Panc1 (cell line): ENCODE data around the gene TMEM163. TPM values are rescaled to one million over a fixed set of nuclear protein-coding genes. Genes with fewer than 3 reads are reported as not detected.

Experiments used
- ATAC-seq: fragments of 200-7000 bp; cut with Tn5 transposase; 2 replicates; pipeline ENCODE4 v1.9.1; 2020; ENCODE audit warnings: mild to moderate bottlenecking, moderate library complexity
- BruUV-seq: library from RNA; stranded (reverse); fragments of 400-500 nt; replicated peaks from 2 replicates; lab custom pipeline; 2021; lab: Mats Ljungman, UMichigan
- CTCF ChIA-PET: fragments of 300-600 bp; sonication (Branson Sonifier 250); formaldehyde crosslinking; loops from one replicate; lab custom pipeline; 2022; ENCODE audit warnings: antibody characterized with exemption; lab: Charles Lee
- POLR2A ChIA-PET: fragments of 300-600 bp; sonication (Branson Sonifier 250); formaldehyde crosslinking; loops from one replicate; lab custom pipeline; 2022; ENCODE audit warnings: antibody characterized with exemption; lab: Charles Lee
- DNase-seq: peaks from one replicate; pipeline ENCODE4 v3.0.0-alpha.2; 2010; ENCODE audit warnings: low read depth, low spot score
- H3K27ac ChIP-seq: 2 replicates; pipeline ENCODE4 v1.5.1; 2011; ENCODE audit warnings: mild to moderate bottlenecking, low read length, inconsistent platforms
- H3K27me3 ChIP-seq: fragments of 200-500 bp; sonication (Bioruptor generic); 2 replicates; pipeline ENCODE4 v1.6.0; 2014; ENCODE audit warnings: low read length, inconsistent platforms; ENCODE audit not compliant: control insufficient read depth, insufficient read depth
- H3K36me3 ChIP-seq: fragments of 200-500 bp; sonication (Bioruptor generic); 2 replicates; pipeline ENCODE4 v1.5.1; 2014; ENCODE audit warnings: inconsistent platforms, mild to moderate bottlenecking, low read length, moderate library complexity; ENCODE audit not compliant: control insufficient read depth, insufficient read depth
- H3K4me1 ChIP-seq: 2 replicates; pipeline ENCODE4 v1.5.1; 2011; ENCODE audit warnings: inconsistent platforms, mild to moderate bottlenecking, low read length, moderate library complexity; ENCODE audit not compliant: control insufficient read depth, insufficient read depth
- H3K4me3 ChIP-seq, 2 experiments: 2 replicates each; pipeline ENCODE4 v1.5.1; 2011 to 2012; ENCODE audit warnings: low read depth in 2 of 2, low read length in 2 of 2, mild to moderate bottlenecking in 2 of 2, inconsistent platforms in 1 of 2, moderate library complexity in 1 of 2
- H3K9me3 ChIP-seq: fragments of 200-500 bp; sonication (Bioruptor generic); 2 replicates; pipeline ENCODE4 v1.5.1; 2014; ENCODE audit warnings: low read depth, mild to moderate bottlenecking, inconsistent platforms, low read length, moderate library complexity; ENCODE audit not compliant: control insufficient read depth, insufficient read depth
- POLR2AphosphoS5 ChIP-seq: IDR thresholded peaks from 2 replicates; pipeline ENCODE4 v1.6.1; 2012; ENCODE audit warnings: mild to moderate bottlenecking, low read depth, low read length, moderate library complexity
- SIN3A ChIP-seq: IDR thresholded peaks from 2 replicates; pipeline ENCODE4 v1.6.1; 2012; ENCODE audit warnings: low read depth, mild to moderate bottlenecking, low read length, moderate library complexity, borderline replicate concordance; ENCODE audit not compliant: insufficient read depth
- TCF7L2 ChIP-seq: IDR thresholded peaks from 2 replicates; pipeline ENCODE4 v1.6.1; 2011; ENCODE audit warnings: mild to moderate bottlenecking, low read depth, low read length, inconsistent platforms
- in situ Hi-C: cut with HindIII; loops from 2 replicates; pipeline ENCODE4 v1.10.0; 2016; ENCODE audit warnings: low sequenced_read_pairs, low pct_unique_long_range_greater_than_20kb
- intact Hi-C: fragments of 100-400 bp; cut with micrococcal nuclease; formaldehyde crosslinking; loops from one replicate; pipeline ENCODE4 v1.10.0; 2022; ENCODE audit not compliant: unreplicated experiment
- total RNA-seq: library from RNA; stranded (reverse); gene quantifications from one replicate; pipeline ENCODE4 v1.2.1, GENCODE V29; 2021; ENCODE audit not compliant: unreplicated experiment
- TF ChIP-seq, protein P1 (sequence below), 2 experiments: IDR thresholded peaks; 2 replicates each; pipeline ENCODE4 v1.6.1; 2011 to 2012; ENCODE audit warnings: low read depth in 2 of 2, control low read depth in 1 of 2, low read length in 1 of 2, mild to moderate bottlenecking in 1 of 2, moderate library complexity in 1 of 2; ENCODE audit not compliant: insufficient read depth in 1 of 2
- TF ChIP-seq, protein P2 (sequence below): fragments of 450-650 bp; IDR thresholded peaks from 2 replicates; pipeline ENCODE4 v1.5.1; 2017; ENCODE audit warnings: mild to moderate bottlenecking

Gene TMEM163
- total RNA-seq, 1 experiment from 2014 or later = not detected

DNA sequence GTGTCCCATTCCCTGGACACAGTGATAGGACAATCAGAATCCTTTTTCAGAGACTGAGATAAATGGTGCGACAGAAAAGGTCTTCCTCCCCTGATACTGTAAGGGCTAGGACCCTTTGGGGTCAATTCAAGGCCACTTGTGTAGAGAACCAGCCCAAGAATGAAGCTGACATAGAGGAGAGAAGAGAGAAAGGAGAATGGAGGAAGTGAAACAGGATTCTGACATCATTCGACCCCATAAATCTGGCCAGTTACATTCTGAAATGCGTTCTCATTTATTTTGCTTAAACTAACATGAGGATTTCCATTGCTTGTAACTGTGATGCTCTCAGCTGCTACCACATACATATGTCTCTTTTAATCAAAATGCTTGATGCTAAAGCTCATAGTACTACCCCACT is 148.1 kb downstream of the TMEM163 start:
- Histone ChIP-seq H3K27me3 (peaks cover 5% of the 10 kb centered on the region; the same call in 1 of the 2 replicates), H3K4me1 (no peaks in the 10 kb centered on the region), H3K4me3 (no peak overlapping the region), H3K36me3 (no peaks in the 10 kb centered on the region), H3K27ac (no peak overlapping the region), H3K9me3 (no peaks in the 10 kb centered on the region)
- CTCF ChIA-PET = no interaction called here
- in situ Hi-C loops = no loop called here
- BruUV-seq = no TSS peak
- TF ChIP-seq, protein P1, sequence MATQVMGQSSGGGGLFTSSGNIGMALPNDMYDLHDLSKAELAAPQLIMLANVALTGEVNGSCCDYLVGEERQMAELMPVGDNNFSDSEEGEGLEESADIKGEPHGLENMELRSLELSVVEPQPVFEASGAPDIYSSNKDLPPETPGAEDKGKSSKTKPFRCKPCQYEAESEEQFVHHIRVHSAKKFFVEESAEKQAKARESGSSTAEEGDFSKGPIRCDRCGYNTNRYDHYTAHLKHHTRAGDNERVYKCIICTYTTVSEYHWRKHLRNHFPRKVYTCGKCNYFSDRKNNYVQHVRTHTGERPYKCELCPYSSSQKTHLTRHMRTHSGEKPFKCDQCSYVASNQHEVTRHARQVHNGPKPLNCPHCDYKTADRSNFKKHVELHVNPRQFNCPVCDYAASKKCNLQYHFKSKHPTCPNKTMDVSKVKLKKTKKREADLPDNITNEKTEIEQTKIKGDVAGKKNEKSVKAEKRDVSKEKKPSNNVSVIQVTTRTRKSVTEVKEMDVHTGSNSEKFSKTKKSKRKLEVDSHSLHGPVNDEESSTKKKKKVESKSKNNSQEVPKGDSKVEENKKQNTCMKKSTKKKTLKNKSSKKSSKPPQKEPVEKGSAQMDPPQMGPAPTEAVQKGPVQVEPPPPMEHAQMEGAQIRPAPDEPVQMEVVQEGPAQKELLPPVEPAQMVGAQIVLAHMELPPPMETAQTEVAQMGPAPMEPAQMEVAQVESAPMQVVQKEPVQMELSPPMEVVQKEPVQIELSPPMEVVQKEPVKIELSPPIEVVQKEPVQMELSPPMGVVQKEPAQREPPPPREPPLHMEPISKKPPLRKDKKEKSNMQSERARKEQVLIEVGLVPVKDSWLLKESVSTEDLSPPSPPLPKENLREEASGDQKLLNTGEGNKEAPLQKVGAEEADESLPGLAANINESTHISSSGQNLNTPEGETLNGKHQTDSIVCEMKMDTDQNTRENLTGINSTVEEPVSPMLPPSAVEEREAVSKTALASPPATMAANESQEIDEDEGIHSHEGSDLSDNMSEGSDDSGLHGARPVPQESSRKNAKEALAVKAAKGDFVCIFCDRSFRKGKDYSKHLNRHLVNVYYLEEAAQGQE (IDR thresholded peaks at IDR 0.05; ENCODE audit: insufficient read depth in 1 of 2, low read depth in 2 of 2, low read length in 1 of 2) = no peak
- no peak for TF ChIP-seq TCF7L2
- TF ChIP-seq, protein P2, sequence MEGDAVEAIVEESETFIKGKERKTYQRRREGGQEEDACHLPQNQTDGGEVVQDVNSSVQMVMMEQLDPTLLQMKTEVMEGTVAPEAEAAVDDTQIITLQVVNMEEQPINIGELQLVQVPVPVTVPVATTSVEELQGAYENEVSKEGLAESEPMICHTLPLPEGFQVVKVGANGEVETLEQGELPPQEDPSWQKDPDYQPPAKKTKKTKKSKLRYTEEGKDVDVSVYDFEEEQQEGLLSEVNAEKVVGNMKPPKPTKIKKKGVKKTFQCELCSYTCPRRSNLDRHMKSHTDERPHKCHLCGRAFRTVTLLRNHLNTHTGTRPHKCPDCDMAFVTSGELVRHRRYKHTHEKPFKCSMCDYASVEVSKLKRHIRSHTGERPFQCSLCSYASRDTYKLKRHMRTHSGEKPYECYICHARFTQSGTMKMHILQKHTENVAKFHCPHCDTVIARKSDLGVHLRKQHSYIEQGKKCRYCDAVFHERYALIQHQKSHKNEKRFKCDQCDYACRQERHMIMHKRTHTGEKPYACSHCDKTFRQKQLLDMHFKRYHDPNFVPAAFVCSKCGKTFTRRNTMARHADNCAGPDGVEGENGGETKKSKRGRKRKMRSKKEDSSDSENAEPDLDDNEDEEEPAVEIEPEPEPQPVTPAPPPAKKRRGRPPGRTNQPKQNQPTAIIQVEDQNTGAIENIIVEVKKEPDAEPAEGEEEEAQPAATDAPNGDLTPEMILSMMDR = no peak
- TF ChIP-seq POLR2AphosphoS5 = no peak
- TF ChIP-seq SIN3A = no peak
- intact Hi-C loops = no loop called here
- DNase-seq (no peak), ATAC-seq (no peak)
- POLR2A ChIA-PET = no interaction called here

DNA sequence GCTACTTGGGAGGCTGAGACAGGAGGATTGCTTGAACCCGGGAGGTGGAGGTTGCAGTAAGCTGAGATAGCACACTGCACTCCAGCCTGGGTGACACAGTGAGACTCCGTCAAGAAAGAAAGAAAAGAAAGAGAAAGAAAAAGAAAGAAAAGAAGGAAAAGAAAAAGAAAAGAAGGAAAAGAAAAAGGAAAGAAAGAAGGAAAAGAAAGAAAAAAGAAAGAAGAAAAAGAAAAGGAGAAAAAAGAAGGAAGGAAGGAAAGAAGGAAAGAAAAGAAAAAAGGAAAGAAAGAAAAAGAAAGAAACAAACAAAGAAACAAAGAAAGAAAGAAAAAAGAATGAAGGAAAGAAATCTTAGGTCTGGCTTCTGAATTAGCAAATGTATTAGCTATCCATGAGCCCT is 150.4 kb downstream of the TMEM163 start:
- Histone ChIP-seq H3K27ac (no peak overlapping the region), H3K9me3 (no peaks in the 10 kb centered on the region), H3K36me3 (no peaks in the 10 kb centered on the region), H3K4me3 (no peak overlapping the region), H3K27me3 (peaks cover 5% of the 10 kb centered on the region; the same call in 1 of the 2 replicates), H3K4me1 (no peaks in the 10 kb centered on the region)
- BruUV-seq = no TSS peak
- DNase-seq (no peak), ATAC-seq (no peak)
- ChIA-PET POLR2A (no interaction called here), CTCF (no interaction called here)
- no peak for TF ChIP-seq POLR2AphosphoS5
- TF ChIP-seq SIN3A = no peak
- no peak for TF ChIP-seq TCF7L2
- TF ChIP-seq, protein P2 = no peak
- TF ChIP-seq, protein P1 (IDR thresholded peaks at IDR 0.05; ENCODE audit: insufficient read depth in 1 of 2, low read depth in 2 of 2, low read length in 1 of 2) = no peak
- intact Hi-C loops (no loop called here), in situ Hi-C loops (no loop called here)
